DMS153 treated with DMSO at 0.1 percent for 48 hours (cell line): ENCODE data around the gene MAVS.

Experiments used
- DNase-seq: peaks from one replicate; lab custom pipeline; 2025; ENCODE audit not compliant: unreplicated experiment; lab: John Stamatoyannopoulos, UW

The MAVS gene

DNA sequence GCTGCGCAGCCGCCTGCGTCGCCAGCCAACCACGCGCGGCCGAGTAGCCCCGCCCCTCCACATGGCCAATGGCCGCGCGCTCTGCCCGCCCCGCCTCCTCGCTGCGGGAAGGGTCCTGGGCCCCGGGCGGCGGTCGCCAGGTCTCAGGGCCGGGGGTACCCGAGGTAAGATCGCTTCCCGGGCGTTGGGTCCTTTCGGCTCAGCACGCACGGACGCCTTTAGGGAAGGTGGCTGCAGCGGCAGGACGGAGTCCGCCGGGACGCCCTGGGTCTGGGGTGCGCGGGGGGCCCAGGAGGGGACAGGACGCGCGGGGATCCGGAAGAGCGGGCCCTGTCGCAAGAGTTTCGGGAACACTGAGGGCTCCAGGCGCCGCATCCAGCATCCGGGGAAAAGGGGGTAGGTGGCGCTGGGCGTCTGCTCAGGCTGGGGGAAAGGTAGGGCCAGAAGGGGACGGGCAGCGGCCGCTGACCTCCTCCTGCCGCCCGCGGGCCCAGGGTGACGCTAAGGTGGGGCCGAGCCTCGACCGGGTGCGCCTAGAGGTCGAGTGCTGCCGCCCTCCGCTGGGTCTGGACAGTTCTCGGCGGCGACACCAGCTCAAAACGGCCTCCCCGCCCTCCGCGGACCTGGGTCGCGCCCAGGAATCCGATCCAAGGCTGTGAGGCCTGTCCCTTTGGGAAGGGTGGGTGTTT is at the start of gene MAVS:
Gene MAVS, plus strand, starts transcription at position 95 of the 689 bp plus-strand sequence. CDS start 7,791 bp downstream, outside the sequence.
- peak; percentile 83 for DNase-seq

DNA sequence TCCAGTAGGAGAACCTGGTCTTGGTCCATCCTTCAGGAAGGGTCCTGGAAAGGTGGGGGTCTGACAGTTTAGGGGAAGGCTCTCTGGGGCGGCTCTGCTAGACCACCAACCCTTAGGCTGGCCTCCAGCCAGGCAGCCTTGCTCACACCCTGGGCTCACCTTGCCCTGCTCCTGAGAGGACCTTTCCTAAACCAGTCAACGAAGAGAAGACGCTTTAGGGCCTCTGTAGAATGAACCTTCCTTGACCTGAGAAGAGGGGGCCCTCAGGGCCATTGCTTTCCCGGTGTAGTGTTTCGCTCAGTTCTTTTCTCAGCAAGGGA is 49.4 kb upstream of the MAVS start:
- no peak for DNase-seq

DNA sequence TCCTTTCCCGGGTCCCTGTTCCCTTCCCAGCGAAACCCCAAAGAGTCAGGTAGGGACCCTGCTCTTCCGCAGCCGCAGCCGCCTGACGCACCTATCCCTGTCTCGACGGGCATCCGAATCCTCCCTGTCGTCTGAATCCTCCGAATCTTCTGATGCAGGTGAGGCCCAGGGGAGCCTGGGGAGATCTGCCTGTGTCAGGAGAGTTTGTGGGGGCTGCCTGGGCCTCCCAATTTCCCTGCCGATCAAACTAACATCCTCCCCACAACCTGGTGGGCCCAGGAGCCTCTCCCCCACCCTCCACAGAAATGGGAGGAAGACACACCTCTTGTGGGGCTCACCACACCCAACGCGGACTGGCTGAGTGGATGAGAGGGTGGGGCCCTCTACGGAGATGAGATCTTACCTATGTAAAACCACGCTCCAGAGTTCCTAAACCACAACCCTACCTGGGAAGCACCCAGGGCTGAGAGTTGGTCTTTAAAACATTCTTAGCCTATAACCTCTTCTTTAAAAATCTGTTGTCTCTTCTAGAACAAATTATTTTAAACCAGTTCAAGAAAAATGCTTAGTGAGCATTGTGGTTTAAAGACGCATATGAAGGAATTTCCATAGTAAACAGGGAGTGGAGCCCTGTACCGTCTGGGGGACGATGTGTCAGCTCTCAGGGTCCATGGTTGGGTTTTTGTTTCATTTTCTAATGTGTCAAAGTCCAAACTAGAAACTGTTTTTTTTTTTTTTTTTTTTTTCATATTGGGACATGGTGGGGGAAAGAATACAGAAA is 48.9 kb upstream of the MAVS start:
- peak; percentile 28 for DNase-seq

DNA sequence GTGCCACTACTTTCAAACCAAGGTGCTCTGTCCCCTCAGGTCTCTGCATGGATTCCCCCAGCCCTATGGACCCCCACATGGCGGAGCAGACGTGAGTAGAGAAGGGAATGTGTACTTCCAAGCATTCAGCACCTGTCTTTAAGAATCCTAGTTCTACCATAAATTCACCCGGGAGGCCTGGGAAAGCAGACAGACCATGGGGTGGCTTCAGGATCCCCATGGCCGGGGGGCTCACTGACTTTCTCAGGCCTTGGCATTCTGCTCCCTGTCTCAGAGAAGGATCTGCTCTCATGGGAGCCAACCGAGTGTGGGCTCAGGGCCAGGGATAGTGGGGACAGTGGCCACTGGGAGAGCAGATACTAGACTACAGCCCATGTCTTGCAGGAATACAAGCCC is 48.3 kb upstream of the MAVS start:
- no peak for DNase-seq

DNA sequence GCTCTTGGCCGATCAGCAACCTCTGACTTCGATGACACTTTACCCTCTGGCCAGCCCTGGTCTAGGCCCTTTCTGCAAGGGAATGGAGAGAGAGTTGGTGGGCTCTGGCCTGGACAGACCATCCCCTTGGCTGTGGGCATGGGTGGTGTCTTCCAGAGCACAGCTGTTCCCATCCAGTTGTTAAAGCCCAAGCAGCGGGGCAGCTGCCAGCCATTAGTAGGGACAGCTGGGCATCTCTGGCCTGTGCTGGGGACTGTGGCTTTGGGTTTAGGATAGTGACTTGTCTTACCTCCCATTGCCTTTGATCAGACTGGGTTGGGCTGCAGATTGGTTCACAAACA is 47.8 kb upstream of the MAVS start:
- DNase-seq: no peak

DNA sequence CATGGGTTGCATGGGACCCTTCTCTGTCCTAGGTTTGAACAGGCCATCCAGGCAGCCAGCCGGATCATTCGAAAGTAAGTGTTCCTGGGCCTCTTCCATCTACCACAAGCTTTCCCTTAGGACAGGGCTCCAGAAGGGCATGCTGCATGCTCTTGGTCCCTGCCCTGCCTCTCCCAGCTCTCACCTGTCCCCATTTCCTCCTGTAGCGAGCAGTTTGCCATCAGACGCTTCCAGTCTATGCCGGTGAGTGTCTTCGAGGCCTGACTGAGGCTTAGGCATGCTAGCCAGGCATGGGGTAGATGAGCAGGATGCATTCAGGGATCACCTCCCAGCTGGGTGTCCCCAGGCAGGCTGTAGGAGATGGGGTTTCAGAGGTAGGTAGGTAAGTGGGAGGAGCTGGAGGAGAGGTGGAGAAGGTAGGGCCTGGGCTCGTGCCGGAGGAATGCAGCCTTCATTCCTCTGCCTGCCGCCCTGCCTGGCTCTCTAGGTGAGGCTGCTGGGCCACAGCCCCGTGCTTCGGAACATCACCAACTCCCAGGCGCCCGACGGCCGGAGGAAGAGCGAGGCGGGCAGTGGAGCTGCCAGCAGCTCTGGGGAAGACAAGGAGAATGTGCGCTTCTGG is 46.3 kb upstream of the MAVS start:
- DNase-seq: no peak

DNA sequence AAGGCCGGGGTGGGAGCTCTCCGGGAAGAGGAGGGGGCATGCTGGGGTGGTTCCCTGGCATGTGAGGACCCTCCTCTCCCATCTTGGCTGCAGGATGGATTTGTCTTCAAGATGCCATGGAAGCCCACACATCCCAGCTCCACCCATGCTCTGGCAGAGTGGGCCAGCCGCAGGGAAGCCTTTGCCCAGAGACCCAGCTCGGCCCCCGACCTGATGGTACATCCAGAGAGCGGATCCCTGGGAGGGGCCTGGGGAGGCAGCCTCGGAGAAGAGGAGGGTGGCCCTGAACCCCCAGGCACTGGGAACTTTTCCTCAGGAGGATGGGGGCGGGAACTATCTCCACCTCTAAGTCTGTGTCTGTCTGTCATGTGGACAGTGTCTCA is 45.8 kb upstream of the MAVS start:
- no peak for DNase-seq

DNA sequence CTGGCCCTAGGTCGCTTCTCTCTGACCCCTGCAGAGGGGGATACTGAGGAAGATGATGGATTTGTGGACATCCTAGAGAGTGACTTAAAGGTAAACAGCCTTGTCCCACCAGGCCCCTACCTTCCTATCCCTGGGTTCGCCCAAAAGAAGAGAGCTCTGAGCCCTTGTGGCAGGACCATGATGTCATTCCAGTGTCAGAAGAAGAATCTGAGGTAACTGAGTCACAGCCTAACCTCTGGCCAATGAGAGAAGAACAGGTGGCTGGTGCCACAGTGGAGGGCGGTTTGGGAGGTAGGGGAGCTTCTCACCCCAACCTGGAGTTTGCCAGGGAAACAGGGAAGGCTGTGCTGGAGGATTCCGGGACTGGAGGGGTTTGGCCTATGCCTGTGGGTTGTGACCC is 45.3 kb upstream of the MAVS start:
- no peak for DNase-seq

DNA sequence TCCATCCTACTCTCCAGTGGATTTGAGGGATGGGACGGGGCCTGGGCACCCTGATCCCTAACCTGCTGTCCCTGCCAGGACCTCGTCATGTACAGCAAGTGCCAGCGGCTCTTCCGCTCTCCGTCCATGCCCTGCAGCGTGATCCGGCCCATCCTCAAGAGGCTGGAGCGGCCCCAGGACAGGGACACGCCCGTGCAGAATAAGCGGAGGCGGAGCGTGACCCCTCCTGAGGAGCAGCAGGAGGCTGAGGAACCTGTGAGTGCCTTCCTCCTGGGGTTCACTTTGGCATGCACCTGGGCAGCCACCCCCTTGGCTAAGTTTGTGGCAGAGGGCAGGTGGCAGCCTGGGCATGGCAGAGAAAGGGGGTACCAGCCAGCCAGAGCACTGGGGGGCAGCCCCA is 44.8 kb upstream of the MAVS start:
- no peak for DNase-seq

DNA sequence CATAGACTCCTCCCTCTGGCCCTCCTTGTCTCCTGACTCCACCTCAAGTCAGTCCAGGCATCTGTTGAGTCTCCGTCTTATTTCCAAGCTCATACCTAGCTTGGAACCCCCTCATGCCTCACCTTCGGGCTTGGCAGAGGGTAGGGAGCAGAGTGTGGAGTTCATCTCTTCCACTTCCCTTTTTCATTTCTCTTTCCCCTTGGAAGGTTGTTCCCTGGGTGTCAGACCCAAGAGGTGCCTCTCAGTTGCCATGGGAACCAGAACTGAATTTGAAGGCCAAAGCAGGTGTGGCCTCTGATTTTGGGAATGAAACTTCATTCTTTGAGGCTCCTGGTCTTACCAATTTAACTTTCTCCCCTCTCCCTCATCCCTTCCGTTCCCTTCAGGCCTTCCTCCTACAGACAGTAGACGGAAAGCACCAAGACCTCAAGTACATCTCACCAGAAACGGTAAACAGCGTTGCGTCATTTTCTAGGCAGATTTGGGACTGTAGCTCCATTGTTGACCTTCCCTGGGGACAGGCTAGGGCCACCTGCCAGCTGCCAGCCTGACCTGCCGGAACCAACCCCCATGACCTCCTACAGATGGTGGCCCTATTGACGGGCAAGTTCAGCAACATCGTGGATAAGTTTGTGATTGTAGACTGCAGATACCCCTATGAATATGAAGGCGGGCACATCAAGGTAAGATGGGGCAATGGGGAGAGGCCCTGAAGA is 44.0 kb upstream of the MAVS start:
- DNase-seq: no peak

DNA sequence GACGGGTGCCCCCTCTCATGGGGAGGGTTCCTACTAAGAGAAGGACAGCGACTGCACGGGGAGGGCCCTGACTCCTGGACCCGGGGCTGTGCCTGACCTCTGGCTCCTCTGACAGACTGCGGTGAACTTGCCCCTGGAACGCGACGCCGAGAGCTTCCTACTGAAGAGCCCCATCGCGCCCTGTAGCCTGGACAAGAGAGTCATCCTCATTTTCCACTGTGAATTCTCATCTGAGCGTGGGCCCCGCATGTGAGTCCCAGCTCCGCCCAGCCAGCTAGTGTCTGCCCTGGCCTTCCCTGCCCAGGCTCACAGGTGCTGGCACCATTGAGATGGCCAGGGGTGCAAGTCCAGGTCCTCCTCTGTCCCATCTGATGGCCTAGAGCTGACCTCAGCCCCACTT is 43.3 kb upstream of the MAVS start:
- DNase-seq: no peak

DNA sequence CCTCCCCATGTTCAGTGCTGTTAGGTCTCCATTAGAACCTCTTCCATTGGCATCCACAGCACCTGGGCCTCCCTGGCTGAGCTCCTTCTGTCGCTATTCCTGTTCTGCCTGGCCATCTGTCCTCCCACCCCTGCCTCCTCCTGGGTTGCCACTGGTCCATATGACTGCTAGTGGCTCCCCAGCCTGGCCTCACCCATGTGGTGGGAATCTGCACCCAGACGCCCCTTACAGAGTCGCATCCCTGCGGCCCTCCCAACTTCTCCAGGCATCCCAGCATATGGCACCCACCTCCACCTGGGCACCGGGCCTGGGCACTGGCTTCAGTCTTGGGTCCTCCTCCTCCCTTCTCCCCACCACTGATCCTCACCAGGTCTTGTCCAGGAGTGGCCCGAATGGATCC is 42.8 kb upstream of the MAVS start:
- DNase-seq: no peak

DNA sequence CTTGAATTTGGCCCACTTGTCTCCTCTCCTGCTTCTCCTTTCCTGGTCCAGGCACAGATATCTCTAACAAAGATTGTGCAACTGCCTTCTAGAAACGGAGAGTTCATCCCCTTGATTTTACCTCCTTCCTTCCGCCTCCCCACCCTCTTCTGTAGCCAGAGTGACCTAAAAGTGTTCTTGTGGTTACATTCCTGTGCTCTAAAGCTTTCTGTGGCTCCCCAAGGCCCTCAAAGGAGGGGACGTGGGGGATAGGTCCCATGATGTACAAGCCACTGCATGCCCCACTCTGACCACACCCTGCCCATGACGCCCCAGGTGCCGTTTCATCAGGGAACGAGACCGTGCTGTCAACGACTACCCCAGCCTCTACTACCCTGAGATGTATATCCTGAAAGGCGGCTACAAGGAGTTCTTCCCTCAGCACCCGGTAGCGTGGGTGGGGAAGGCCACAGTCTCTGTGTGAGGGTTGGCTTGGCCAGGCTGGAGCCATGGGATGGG is 42.3 kb upstream of the MAVS start:
- DNase-seq: no peak

DNA sequence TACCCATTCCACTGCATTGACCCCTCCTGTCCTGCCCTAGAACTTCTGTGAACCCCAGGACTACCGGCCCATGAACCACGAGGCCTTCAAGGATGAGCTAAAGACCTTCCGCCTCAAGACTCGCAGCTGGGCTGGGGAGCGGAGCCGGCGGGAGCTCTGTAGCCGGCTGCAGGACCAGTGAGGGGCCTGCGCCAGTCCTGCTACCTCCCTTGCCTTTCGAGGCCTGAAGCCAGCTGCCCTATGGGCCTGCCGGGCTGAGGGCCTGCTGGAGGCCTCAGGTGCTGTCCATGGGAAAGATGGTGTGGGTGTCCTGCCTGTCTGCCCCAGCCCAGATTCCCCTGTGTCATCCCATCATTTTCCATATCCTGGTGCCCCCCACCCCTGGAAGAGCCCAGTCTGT is 41.9 kb upstream of the MAVS start:
- no peak for DNase-seq

DNA sequence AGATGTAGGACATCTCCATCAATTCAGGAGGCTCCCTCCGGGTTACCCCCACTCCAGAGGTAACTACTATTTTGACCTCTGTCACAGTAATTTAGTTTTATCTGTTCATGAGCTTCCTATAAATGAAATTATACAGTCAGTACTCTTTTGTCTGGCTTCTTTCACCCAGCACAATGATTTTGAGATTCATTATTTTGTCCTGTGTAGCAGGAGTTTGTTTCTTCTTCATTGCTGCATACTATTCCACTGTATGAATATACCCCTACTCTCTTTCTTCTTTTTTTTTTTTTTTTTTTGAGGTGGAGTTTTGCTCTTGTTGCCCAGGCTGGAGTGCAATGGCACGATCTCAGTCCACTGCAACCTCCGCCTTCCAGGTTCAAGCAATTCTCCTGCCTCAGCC is 38.1 kb upstream of the MAVS start:
- DNase-seq: no peak

DNA sequence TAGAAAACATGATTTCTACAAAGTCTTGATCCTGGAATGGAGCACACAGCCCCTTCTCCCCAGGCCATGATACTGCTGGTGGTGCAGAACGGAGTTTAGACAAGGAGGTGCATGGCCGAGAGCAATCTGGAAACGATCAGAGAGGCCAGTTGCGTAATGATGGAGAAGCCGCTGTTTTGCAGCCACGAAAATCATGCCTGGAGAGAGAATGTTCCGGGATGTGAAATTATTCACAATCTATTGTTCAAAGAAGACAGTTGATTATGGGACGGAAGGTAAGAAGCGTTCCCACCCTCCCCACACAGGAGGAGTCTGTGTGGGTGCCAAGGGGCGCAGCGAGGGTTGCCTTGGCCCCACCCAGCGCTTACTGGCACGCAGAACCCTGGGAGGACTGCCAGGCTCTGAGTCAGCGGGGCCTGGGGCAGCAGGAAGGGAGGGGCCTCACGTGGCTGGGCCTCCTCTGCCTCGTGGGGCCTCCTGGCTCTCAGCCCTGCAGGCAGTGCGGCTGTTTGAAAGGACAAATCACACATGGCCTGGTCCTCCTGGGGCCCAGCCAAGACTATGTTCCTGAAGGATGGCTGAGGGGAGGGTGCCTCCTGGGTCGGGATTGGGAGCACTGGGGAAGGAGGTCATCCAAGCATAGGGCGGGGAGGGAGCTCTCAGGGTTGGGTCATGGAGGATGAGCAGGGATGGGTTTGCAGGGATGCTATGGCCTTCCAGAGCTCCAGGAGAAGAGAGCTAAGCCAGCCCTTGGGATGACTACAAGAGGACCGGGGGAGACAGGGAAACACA is 35.0 kb upstream of the MAVS start:
- peak; percentile 89 for DNase-seq

DNA sequence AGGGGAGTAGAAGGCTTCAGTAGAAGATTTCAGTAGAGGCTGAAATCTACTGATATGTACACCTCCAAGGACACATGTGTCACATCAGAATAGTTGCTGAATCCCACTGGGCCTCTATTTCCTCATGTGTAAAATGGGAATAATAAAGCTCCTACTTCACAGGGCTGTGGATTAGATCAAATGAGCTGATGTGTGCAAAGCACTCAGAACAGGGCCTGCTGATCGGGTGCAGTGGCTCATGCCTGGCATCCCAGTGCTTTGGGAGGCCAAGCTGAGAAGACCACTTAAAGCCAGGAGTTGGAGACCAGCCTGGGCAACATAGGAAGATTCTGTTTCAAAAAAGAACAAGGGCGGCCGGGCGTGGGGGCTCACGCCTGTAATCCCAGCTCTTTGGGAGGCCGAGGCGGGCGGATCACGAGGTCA is 34.4 kb upstream of the MAVS start:
- DNase-seq: no peak

DNA sequence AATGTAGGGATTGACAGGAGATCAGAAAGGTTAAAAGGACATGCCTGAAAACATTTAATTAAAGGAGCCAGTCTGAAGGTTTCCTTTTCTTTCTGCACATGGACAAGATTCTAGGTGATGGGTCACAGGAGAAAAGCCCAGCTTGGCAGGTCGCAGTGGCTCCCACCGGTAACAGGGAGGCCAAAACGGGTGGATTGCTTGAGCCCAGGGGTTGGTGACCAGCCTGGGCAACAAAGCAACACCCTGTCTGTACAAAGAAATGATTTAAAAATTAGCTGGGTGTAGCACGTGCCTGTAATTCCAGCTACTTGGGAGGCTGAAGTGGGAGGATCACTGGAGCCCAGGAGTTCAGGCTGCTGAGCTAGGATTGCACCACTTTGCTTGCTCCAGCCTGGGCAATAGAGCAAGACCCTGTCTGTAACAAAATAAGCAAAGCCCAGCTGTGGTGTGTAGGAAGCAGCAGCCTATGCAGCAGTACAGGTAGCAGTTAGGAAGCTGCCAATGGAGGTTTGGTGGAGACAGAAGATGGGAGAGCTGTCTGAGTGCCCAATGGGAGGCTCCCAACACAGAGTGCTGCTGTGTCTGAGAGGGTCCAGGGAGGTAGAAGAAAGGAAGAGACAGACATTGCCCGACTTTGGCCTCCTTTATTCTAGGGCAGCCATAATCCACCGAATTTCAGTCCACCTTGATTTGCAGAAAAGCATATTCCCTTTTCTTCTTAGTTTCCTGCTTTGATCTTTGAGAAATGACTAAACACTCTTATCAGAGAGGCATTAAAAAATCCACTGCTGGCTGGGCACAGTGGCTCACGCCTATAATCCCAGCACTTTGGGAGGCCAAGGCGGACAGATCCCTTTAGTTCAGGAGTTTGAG is 33.4 kb upstream of the MAVS start:
- DNase-seq: no peak

DNA sequence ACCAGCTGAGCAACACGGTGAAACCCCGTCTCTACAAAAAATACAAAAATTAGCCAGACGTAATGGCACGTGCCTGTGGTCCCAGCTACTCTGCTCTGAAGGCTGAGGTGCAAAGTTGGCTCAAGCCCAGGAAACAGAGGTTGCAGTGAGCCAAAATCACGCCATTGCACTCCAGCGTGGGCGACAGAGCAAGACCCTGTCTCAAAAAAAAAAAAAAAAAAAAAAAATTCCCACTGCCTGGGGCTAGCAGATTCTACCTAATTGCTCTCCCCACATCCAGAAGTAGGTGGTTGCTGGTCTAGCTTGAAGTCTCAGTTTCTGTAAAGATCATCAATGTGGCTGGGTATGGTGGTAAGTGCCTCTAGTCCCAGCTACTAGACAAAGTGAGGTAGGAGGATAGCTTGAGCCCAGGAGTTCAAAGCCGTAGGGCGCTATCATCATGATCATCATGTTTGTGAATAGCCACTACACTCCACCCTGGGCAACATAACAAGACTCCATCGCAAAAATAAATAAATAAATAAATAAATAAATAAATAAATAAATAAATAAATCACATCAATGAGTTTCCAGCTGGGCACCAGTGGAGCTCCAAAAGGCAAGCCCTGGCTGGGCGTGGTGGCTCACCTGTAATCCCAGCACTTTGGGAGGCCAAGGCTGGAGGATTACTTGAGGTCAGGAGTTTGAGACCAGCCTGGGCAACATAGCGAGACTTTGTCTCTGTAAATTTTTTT is 32.6 kb upstream of the MAVS start:
- no peak for DNase-seq
